Measurements from ENCODE around the gene ZNF502. TPM values are rescaled to one million over a fixed set of nuclear protein-coding genes. Genes with fewer than 3 reads are reported as not detected.

The ZNF502 gene
- total and polyA plus RNA-seq, 2 of the 8 experiments (the other 6 are each of a cell fraction or from before 2014, with no cell fraction given), result 1.5 to 3.8 TPM

- H3K4ac ChIP-seq (replicated peaks; ENCODE audit: insufficient read length, low read depth, low read length), result no peak overlapping the region
- H3K9me3 ChIP-seq (ENCODE audit: insufficient read depth in 2 of 2, low read depth in 1 of 2, low read length in 1 of 2), result peaks cover 43 to 54% of the 10 kb centered on the region in 2 experiments
- CTCF ChIA-PET (ENCODE audit: partially characterized antibody), result no interaction called here
- H3K36me3 ChIP-seq (ENCODE audit: control insufficient read depth in 2 of 4, insufficient read depth in 4 of 4, low read length in 3 of 4), result peaks cover 2 to 62% (median 31%) of the 10 kb centered on the region in 4 experiments; a peak in 7 of 8 replicates
- H3K4me2 ChIP-seq (ENCODE audit: insufficient read depth in 1 of 2, low read depth in 2 of 2, low read length in 2 of 2), result no peak overlapping the region
- H3K4me3 ChIP-seq (ENCODE audit: extremely low read depth in 1 of 4, insufficient read depth in 2 of 4, low read depth in 3 of 4, low read length in 4 of 4), result no peak overlapping the region; a peak in 1 of 8 replicates
- no peak overlapping the region for H3K14ac ChIP-seq (ENCODE audit: insufficient read length)
- H3K18ac ChIP-seq (ENCODE audit: extremely low read depth, low read length), result no peak overlapping the region
- H2BK15ac ChIP-seq (ENCODE audit: low read length), result no peak overlapping the region
- no peaks in the 10 kb centered on the region; the same call in 1 of the 2 replicates for H3K79me1 ChIP-seq (ENCODE audit: low read depth, low read length)
- no peak overlapping the region for H2BK5ac ChIP-seq (ENCODE audit: low read depth, low read length)
- H2BK120ac ChIP-seq (replicated peaks; ENCODE audit: low read depth, low read length), result no peak overlapping the region
- H3K79me2 ChIP-seq (ENCODE audit: control insufficient read depth in 1 of 2, insufficient read depth in 2 of 2, low read length in 2 of 2), result peaks cover 0 to 44% of the 10 kb centered on the region in 2 experiments; a peak in 2 of 4 replicates
- no peak overlapping the region for H3K9ac ChIP-seq (replicated peaks in 1 of 4; ENCODE audit: extremely low read depth in 1 of 4, low read depth in 3 of 4, low read length in 3 of 4)
- no peak overlapping the region for H4K5ac ChIP-seq (ENCODE audit: insufficient read length, low read depth, low read length)
- FAIRE-seq (no peak), DNase-seq (ENCODE audit: low read depth in 1 of 2, low spot score in 2 of 2) (no peak)
- POLR2A ChIA-PET (ENCODE audit: partially characterized antibody), result interaction anchor here (0.7 to 2.4 kb wide), 3 partner anchors 9 to 43 kb away, joined by 3 to 12 read pairs (median 4); partner anchors contain the start of genes KIAA1143 and KIF15
- H2BK12ac ChIP-seq (ENCODE audit: low read depth, low read length), result no peak overlapping the region
- H3K23ac ChIP-seq (ENCODE audit: insufficient read length), result no peak overlapping the region
- no peak overlapping the region for H2AFZ ChIP-seq (ENCODE audit: low read length)
- H3K27ac ChIP-seq (ENCODE audit: low read depth, low read length), result no peak overlapping the region
- no peak overlapping the region for H2BK20ac ChIP-seq (ENCODE audit: low read length)
- WGBS, 2 experiments (ENCODE audit: extremely low coverage in 1 of 2, insufficient coverage in 1 of 2, insufficient read length in 1 of 2, insufficient replicate concordance in 2 of 2, low coverage in 1 of 2, low lambda C conversion rate in 2 of 2, missing lambda C conversion rate in 1 of 2), result 81% methylated on average over 1 of the region's 1 CpG; no CpG with 5 or more reads in 1 of the 2 experiments
- H3K56ac ChIP-seq (replicated peaks; ENCODE audit: insufficient read length, low read depth, low read length), result no peak overlapping the region
- no peak overlapping the region for H4K91ac ChIP-seq (replicated peaks; ENCODE audit: insufficient read length, low read length)
- no peaks in the 10 kb centered on the region for H3K27me3 ChIP-seq (replicated peaks in 1 of 4; ENCODE audit: control insufficient read depth in 3 of 4, extremely low read depth in 1 of 4, insufficient read depth in 3 of 4, low read length in 3 of 4)
- no peak overlapping the region for H4K8ac ChIP-seq (ENCODE audit: extremely low read depth, insufficient read depth, low read length)
- no peak overlapping the region for H2AK5ac ChIP-seq (ENCODE audit: low read depth, low read length)
- H3K23me2 ChIP-seq (ENCODE audit: low read depth, low read length), result no peaks in the 10 kb centered on the region
- no peaks in the 10 kb centered on the region for H4K20me1 ChIP-seq (replicated peaks in 1 of 2; ENCODE audit: control insufficient read depth in 1 of 2, insufficient read depth in 2 of 2, low read length in 2 of 2)
- H3K4me1 ChIP-seq (replicated peaks in 1 of 4; ENCODE audit: control insufficient read depth in 3 of 4, insufficient read depth in 4 of 4, low read length in 3 of 4), result no peaks in the 10 kb centered on the region
- TF ChIP-seq TAF1 (IDR thresholded peaks at IDR 0.05; ENCODE audit: low read depth, low read length) (no peak), BACH1 (IDR thresholded peaks at IDR 0.05; ENCODE audit: low read length) (no peak), TEAD4 (IDR thresholded peaks at IDR 0.05; ENCODE audit: low read depth, low read length) (no peak), CBX5 (IDR thresholded peaks at IDR 0.05; ENCODE audit: low read depth, low read length) (no peak), JUND (IDR thresholded peaks at IDR 0.05; ENCODE audit: low read length) (no peak), NANOG (IDR thresholded peaks at IDR 0.05; ENCODE audit: insufficient read depth, low read depth, low read length, poor library complexity, severe bottlenecking) (no peak), POLR2A (IDR thresholded peaks at IDR 0.05; ENCODE audit: control extremely low read depth in 1 of 2, low read depth in 2 of 2, low read length in 2 of 2) (no peak), FOSL1 (IDR thresholded peaks at IDR 0.05; ENCODE audit: insufficient read depth, low read depth, low read length) (no peak), CEBPB (IDR thresholded peaks at IDR 0.05; ENCODE audit: low read depth, low read length) (no peak), JUN (IDR thresholded peaks at IDR 0.05; ENCODE audit: low read depth, low read length) (no peak)
Observed at GRCh38 chr3:44771424-44772098, 59.1 kb downstream of the ZNF502 start.

Measured in H1 (cell line).